ENCODE measurements around the gene GLCE. TPM values are rescaled to one million over a fixed set of nuclear protein-coding genes. Genes with fewer than 3 reads are reported as not detected.

GLCE gene
- total and polyA plus RNA-seq, 5 experiments from 2014 or later, result 5.2 to 8.3 (median 5.8) TPM

DNA sequence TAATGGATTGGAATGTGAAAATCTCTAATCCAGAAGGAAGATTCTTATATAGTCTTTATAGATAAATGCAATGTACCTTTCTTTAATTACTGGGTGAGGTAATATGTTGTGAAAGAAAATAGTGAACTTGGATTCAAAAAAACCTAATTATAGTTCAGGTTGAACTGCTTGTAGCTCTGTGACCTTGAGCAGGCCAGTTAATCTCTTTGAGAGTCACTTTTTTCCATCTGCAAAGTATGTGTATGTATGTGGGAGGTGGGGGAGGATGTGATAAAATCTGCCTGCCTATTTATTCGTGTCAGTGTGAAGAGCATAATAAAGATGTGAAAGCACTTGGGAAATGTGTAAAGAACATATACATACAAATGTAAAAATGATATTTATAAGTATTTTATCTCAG is 34.4 kb downstream of the GLCE start:
- peaks cover 17 to 26% (median 18%) of the 10 kb centered on the region in 3 donors for H3K36me3 Mint-ChIP-seq
- H3K27me3 Mint-ChIP-seq, result no peaks in the 10 kb centered on the region
- ATAC-seq, result no peak
- DNase-seq, result no peak
- POLR2A ChIA-PET, result no interaction called here
- H3K27ac Mint-ChIP-seq, result peak overlapping the region in 1 of 10 donors; percentile 8
- peaks cover 4 to 6% (median 5%) of the 10 kb centered on the region in 4 donors for H3K4me1 Mint-ChIP-seq
- peaks cover 0 to 15% (median 13%) of the 10 kb centered on the region in 9 donors for H3K9me3 Mint-ChIP-seq
- H3K4me3 Mint-ChIP-seq, result no peak overlapping the region

- Mint-ChIP-seq H3K27ac (no peak overlapping the region), H3K4me3 (no peak overlapping the region), H3K27me3 (no peaks in the 10 kb centered on the region), H3K36me3 (peaks cover 4 to 20% (median 14%) of the 10 kb centered on the region in 3 donors), H3K9me3 (peaks cover 0 to 3% (median 0%) of the 10 kb centered on the region in 9 donors), H3K4me1 (no peaks in the 10 kb centered on the region)
- DNase-seq, result no peak
- ATAC-seq, result no peak
- POLR2A ChIA-PET, result no interaction called here
Measured at GRCh38 chr15:69200832-69201745, 40.7 kb downstream of the GLCE start.

- no peak for DNase-seq
- peaks cover 0 to 8% (median 6%) of the 10 kb centered on the region in 4 donors for H3K4me1 Mint-ChIP-seq
- H3K27me3 Mint-ChIP-seq, result no peaks in the 10 kb centered on the region
- H3K4me3 Mint-ChIP-seq, result no peak overlapping the region
- no peak overlapping the region for H3K27ac Mint-ChIP-seq
- H3K9me3 Mint-ChIP-seq, result peaks cover 0 to 4% (median 3%) of the 10 kb centered on the region in 9 donors
- ATAC-seq, result no peak
- peaks cover 0 to 2% (median 0%) of the 10 kb centered on the region in 3 donors for H3K36me3 Mint-ChIP-seq
- POLR2A ChIA-PET, result no interaction called here
Measured at GRCh38 chr15:69206079-69206478, 45.6 kb downstream of the GLCE start.

- Mint-ChIP-seq H3K27me3 (no peaks in the 10 kb centered on the region), H3K4me3 (no peak overlapping the region), H3K9me3 (peaks cover 0 to 4% (median 3%) of the 10 kb centered on the region in 9 donors), H3K27ac (no peak overlapping the region), H3K4me1 (peaks cover 0 to 8% (median 6%) of the 10 kb centered on the region in 4 donors), H3K36me3 (peaks cover 0 to 2% (median 0%) of the 10 kb centered on the region in 3 donors)
- DNase-seq (peak in 1 of 10 donors; percentile 1), ATAC-seq (no peak)
- POLR2A ChIA-PET, result no interaction called here
Measured at GRCh38 chr15:69209661-69210060, 49.2 kb downstream of the GLCE start.

DNA sequence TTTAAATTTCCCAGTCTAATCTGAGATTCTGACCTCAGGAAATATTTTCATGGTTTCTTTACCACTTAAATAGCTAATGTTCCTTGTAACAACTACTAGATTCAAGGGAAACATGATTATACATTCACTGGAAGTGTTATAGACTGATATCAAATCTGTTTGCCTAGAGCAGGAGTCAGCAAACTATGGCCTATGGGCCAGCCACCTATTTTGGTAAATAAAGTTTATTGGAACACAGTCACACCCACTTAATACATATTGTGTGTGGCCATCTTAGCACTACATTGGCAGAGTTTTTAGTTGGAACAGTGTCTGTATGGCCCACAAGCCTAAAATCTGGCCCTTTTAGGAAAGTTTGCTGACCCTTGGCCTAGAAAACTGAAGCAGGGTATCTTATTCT is 50.1 kb downstream of the GLCE start:
- no peak overlapping the region for H3K4me3 Mint-ChIP-seq
- no peak overlapping the region for H3K27ac Mint-ChIP-seq
- H3K9me3 Mint-ChIP-seq, result peaks cover 0 to 4% (median 2%) of the 10 kb centered on the region in 9 donors
- POLR2A ChIA-PET, result no interaction called here
- no peak for DNase-seq
- peaks cover 0 to 8% (median 6%) of the 10 kb centered on the region in 4 donors for H3K4me1 Mint-ChIP-seq
- no peaks in the 10 kb centered on the region for H3K27me3 Mint-ChIP-seq
- ATAC-seq, result no peak
- H3K36me3 Mint-ChIP-seq, result peaks cover 0 to 4% (median 2%) of the 10 kb centered on the region in 3 donors

- POLR2A ChIA-PET, result no interaction called here
- H3K27ac Mint-ChIP-seq, result no peak overlapping the region
- H3K36me3 Mint-ChIP-seq, result peaks cover 0 to 6% (median 2%) of the 10 kb centered on the region in 3 donors
- no peaks in the 10 kb centered on the region for H3K27me3 Mint-ChIP-seq
- no peak overlapping the region for H3K4me3 Mint-ChIP-seq
- H3K4me1 Mint-ChIP-seq, result peaks cover 0 to 8% (median 6%) of the 10 kb centered on the region in 4 donors
- ATAC-seq (no peak), DNase-seq (no peak)
- peaks cover 0 to 4% (median 0%) of the 10 kb centered on the region in 9 donors for H3K9me3 Mint-ChIP-seq
Measured at GRCh38 chr15:69213786-69214185, 53.4 kb downstream of the GLCE start.

- no peaks in the 10 kb centered on the region for H3K27me3 Mint-ChIP-seq
- no peaks in the 10 kb centered on the region for H3K4me1 Mint-ChIP-seq
- no peak overlapping the region for H3K4me3 Mint-ChIP-seq
- no peak for ATAC-seq
- no peak overlapping the region for H3K27ac Mint-ChIP-seq
- H3K36me3 Mint-ChIP-seq, result peaks cover 0 to 9% (median 6%) of the 10 kb centered on the region in 3 donors
- POLR2A ChIA-PET, result no interaction called here
- no peak for DNase-seq
- peaks cover 0 to 4% (median 0%) of the 10 kb centered on the region in 9 donors for H3K9me3 Mint-ChIP-seq
Measured at GRCh38 chr15:69215314-69216035, 55.0 kb downstream of the GLCE start.

DNA sequence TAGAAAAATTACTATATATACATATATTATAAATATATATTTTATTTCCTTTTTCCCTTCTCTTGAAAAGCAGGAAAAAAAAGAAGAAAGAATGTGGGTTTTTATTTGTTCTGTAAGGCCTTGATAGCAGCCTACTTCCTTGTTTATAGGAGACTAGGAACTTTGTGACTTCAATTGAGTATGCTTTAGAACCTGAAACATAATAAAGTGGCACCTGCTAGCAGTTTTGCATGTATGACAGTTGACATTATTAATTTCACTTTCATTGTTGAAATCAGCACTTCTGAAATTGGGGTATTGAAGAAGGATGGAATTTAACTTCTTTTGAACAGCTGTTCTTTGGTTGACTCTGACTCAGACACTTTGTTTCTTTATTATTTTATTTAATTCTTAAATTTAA is 56.9 kb downstream of the GLCE start:
- H3K36me3 Mint-ChIP-seq, result peaks cover 0 to 15% (median 6%) of the 10 kb centered on the region in 3 donors
- H3K4me1 Mint-ChIP-seq, result no peaks in the 10 kb centered on the region
- no peak for ATAC-seq
- POLR2A ChIA-PET, result no interaction called here
- H3K4me3 Mint-ChIP-seq, result no peak overlapping the region
- H3K9me3 Mint-ChIP-seq, result peaks cover 0 to 9% (median 3%) of the 10 kb centered on the region in 9 donors
- DNase-seq, result no peak
- H3K27ac Mint-ChIP-seq, result no peak overlapping the region
- H3K27me3 Mint-ChIP-seq, result no peaks in the 10 kb centered on the region

DNA sequence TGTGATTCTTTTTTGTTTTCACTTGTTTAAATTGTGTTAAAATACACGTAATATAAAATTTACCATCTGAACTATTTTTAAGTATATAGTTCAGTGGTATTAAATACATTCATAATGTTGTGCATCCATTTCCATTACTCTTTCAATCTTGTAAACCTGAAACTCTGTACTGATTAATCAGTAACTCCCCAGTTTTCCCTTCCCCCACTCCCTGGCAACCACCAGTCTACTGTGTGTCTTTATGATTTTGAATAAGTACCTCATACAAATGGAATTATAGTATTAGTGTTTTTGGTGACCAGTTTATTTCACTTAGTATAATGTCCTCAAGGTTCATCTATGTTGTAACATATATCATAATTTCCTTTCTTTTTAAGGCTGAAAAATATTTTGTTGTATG is 59.3 kb downstream of the GLCE start:
- H3K9me3 Mint-ChIP-seq, result peaks cover 9 to 27% (median 18%) of the 10 kb centered on the region in 9 donors
- ATAC-seq (no peak), DNase-seq (no peak)
- POLR2A ChIA-PET, result no interaction called here
- peaks cover 15 to 38% (median 20%) of the 10 kb centered on the region in 3 donors for H3K36me3 Mint-ChIP-seq
- H3K27ac Mint-ChIP-seq, result no peak overlapping the region
- peaks cover 0 to 2% (median 0%) of the 10 kb centered on the region in 4 donors for H3K4me1 Mint-ChIP-seq
- no peaks in the 10 kb centered on the region for H3K27me3 Mint-ChIP-seq
- no peak overlapping the region for H3K4me3 Mint-ChIP-seq

GRCh38 chr15:69222002-69222474 is 61.6 kb downstream of the GLCE start:
- DNase-seq, result no peak
- H3K27ac Mint-ChIP-seq, result no peak overlapping the region
- H3K9me3 Mint-ChIP-seq, result peaks cover 9 to 27% (median 18%) of the 10 kb centered on the region in 9 donors
- peaks cover 12 to 42% (median 20%) of the 10 kb centered on the region in 3 donors for H3K36me3 Mint-ChIP-seq
- no peaks in the 10 kb centered on the region for H3K27me3 Mint-ChIP-seq
- H3K4me1 Mint-ChIP-seq, result peaks cover 0 to 2% (median 0%) of the 10 kb centered on the region in 4 donors
- ATAC-seq, result no peak
- POLR2A ChIA-PET, result no interaction called here
- H3K4me3 Mint-ChIP-seq, result no peak overlapping the region

GRCh38 chr15:69223083-69223813 is 62.8 kb downstream of the GLCE start:
- Mint-ChIP-seq H3K36me3 (peaks cover 11 to 45% (median 22%) of the 10 kb centered on the region in 3 donors), H3K9me3 (peaks cover 9 to 26% (median 18%) of the 10 kb centered on the region in 9 donors), H3K27me3 (no peaks in the 10 kb centered on the region), H3K27ac (no peak overlapping the region), H3K4me1 (peaks cover 0 to 2% (median 0%) of the 10 kb centered on the region in 4 donors), H3K4me3 (no peak overlapping the region)
- POLR2A ChIA-PET, result no interaction called here
- no peak for ATAC-seq
- no peak for DNase-seq

- peaks cover 21 to 52% (median 29%) of the 10 kb centered on the region in 3 donors for H3K36me3 Mint-ChIP-seq
- ATAC-seq, result no peak
- POLR2A ChIA-PET, result no interaction called here
- H3K27me3 Mint-ChIP-seq, result no peaks in the 10 kb centered on the region
- peaks cover 0 to 2% (median 0%) of the 10 kb centered on the region in 4 donors for H3K4me1 Mint-ChIP-seq
- H3K4me3 Mint-ChIP-seq, result peak overlapping the region in 1 of 10 donors; percentile 33
- no peak overlapping the region for H3K27ac Mint-ChIP-seq
- no peak for DNase-seq
- H3K9me3 Mint-ChIP-seq, result peaks cover 9 to 25% (median 18%) of the 10 kb centered on the region in 9 donors
Measured at GRCh38 chr15:69224383-69224782, 63.9 kb downstream of the GLCE start.
